ENCODE results near the gene SMAD7.

SMAD7 gene

DNA sequence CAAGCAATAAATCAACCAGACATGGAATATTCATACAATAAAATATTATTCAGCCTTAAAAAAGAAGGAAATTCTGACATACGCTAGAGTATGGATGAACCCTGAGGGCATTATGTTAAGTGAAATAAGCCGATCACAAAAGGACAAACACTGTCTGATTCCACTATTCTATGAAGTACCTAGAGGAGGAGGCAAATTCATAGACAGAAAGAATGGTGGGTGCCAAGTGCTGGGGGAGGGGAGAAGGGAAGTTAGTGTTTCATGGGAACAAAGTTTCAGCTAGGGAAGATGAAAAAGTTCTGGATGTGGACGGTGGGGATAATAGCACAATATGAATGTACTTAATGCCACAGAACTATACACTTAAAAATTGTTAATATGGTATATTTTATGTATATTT is 19.8 kb downstream of the SMAD7 start:
- Mint-ChIP-seq H3K27me3 (no peaks in the 10 kb centered on the region), H3K36me3 (ENCODE audit: low read depth) (peaks cover 66% of the 10 kb centered on the region), H3K9me3 (no peaks in the 10 kb centered on the region), H3K4me3 (no peak overlapping the region), H3K27ac (peak overlapping the region; percentile 77), H3K4me1 (ENCODE audit: low read depth) (peaks cover 99% of the 10 kb centered on the region)
- intact Hi-C loops (cut with micrococcal nuclease): no loop called here

DNA sequence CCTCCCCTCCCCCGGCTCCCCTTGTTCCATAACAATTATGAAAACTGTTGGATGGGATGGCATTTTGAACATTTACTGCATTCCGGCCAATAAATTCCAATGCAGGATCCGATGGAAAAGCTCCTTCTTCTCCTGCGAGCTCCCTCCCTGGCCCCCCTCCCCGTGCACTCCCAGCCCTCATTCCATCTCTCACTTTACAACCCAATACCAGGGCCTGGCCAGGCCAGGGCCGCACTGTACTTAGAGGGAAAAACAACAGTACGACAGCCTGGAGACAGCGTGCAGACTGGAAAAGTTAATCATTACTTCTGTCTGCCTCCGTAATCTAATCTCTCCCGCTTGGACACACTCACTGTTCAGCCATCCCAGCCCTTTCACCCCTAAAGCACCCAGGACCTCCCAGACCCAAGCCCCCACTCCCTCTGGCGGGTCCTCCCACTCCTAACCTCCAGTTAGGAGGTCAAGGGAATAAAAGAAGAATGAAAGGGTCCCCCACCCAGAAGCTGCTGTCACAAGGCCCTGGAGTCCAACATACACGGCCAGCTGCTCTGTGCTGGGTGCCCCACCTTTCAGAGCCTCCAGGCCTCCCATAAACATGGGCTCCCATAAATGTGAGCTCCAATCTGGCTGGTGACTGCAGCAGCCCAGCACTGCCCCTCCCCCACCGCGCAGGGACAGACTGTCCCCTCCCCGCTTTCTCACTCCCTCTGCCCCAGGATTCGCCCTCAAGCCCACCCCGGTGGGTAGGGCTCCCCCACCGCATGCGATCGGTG is 20.6 kb downstream of the SMAD7 start:
- Mint-ChIP-seq H3K9me3 (no peaks in the 10 kb centered on the region), H3K27ac (peak overlapping the region; percentile 77), H3K4me1 (ENCODE audit: low read depth) (peaks cover 99% of the 10 kb centered on the region), H3K4me3 (no peak overlapping the region), H3K36me3 (ENCODE audit: low read depth) (peaks cover 58% of the 10 kb centered on the region), H3K27me3 (no peaks in the 10 kb centered on the region)
- intact Hi-C loops (cut with micrococcal nuclease): loop anchor here (10.0 kb wide), 1 partner anchor 145 kb away; no protein-coding TSS in a partner anchor

DNA sequence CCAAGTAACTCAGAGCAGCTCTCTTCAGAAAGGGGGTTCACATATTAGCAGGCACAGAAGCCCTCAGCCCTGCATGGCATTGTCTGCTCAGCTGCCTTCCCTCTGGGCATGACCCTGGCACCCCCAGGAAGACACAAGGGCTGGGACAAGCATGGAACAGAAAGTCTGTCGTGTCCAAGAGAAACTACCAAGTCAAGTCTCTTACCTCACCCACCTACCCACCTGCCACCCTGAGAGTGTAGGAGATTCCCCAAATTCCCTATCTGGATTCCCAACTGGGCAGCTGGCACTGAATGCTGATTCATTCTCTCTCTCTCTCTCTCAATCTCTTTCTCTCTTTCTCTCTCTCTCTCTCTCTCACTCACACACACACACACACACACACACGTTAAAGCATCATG is 21.6 kb downstream of the SMAD7 start:
- Mint-ChIP-seq H3K27ac (peak overlapping the region; percentile 77), H3K9me3 (no peaks in the 10 kb centered on the region), H3K4me1 (ENCODE audit: low read depth) (peaks cover 100% of the 10 kb centered on the region), H3K36me3 (ENCODE audit: low read depth) (peaks cover 58% of the 10 kb centered on the region), H3K4me3 (no peak overlapping the region), H3K27me3 (no peaks in the 10 kb centered on the region)
- intact Hi-C loops (cut with micrococcal nuclease): loop anchor here (10.0 kb wide), 1 partner anchor 144 kb away; no protein-coding TSS in a partner anchor

DNA sequence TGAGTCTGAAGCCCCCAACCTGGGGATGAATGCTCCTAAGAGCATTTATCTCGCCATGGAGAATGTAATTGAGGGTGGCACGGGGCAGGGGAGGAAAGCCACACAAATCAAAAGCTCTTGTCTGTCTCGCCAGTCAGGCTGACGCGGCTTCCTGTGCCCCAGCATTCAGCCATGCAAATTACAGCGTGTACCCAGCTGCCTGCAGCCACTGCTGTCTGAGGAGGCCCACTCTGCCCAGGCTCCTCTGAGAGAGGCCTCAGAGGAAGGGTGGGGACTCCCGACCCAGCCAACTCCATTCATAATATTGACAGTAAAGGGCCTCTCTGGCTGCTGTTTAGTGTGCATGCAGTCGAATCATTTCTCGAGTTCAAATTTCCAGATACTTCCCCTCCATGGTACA is 22.0 kb downstream of the SMAD7 start:
- Mint-ChIP-seq H3K4me1 (ENCODE audit: low read depth) (peaks cover 100% of the 10 kb centered on the region), H3K4me3 (peak overlapping the region; percentile 71), H3K36me3 (ENCODE audit: low read depth) (peaks cover 62% of the 10 kb centered on the region), H3K9me3 (no peaks in the 10 kb centered on the region), H3K27ac (peak overlapping the region; percentile 77), H3K27me3 (no peaks in the 10 kb centered on the region)
- intact Hi-C loops (cut with micrococcal nuclease): loop anchor here (10.0 kb wide), 1 partner anchor 144 kb away; no protein-coding TSS in a partner anchor

DNA sequence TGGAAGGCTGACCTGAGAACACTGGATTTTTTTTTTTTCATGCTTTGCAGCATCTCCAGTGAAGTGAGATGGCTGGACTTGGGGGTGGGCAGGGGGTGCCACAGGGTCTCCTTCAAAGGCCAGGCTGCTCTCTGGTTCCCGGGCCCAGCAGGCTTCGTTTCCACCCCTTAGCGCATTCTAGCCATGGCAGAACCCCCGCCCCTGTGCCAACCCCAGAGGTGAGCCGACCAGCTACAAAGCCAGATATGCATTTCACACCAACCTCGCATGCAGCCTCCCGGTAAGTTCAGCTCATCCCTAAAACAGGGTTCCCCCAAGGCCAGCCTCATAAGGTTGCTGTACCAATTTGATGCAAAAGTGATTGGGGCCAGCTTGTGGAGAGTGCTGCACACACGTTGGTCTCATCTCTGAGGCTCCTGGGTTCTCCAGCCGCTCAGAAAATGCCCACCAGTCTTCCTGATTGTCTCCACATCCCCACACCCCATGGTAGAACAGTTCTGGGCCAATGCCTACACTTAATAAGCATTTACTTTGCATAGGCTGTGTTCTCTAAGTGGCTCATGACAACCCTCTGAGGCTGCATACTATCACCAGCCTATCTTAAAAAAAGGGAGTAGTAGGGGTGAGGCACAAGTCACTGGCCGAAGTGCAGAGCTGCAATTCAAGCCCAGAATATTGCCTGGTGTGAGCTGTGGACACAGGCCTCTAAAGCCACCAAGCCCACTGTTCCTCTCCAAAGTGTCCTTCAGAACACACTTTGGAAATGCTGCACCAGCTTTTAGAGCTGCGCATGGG is 23.3 kb downstream of the SMAD7 start:
- Mint-ChIP-seq H3K9me3 (no peaks in the 10 kb centered on the region), H3K36me3 (ENCODE audit: low read depth) (peaks cover 71% of the 10 kb centered on the region), H3K27ac (peak overlapping the region; percentile 91), H3K4me3 (peak overlapping the region; percentile 44), H3K4me1 (ENCODE audit: low read depth) (peaks cover 100% of the 10 kb centered on the region), H3K27me3 (no peaks in the 10 kb centered on the region)
- intact Hi-C loops (cut with micrococcal nuclease): loop anchor here (10.0 kb wide), 1 partner anchor 143 kb away; no protein-coding TSS in a partner anchor

DNA sequence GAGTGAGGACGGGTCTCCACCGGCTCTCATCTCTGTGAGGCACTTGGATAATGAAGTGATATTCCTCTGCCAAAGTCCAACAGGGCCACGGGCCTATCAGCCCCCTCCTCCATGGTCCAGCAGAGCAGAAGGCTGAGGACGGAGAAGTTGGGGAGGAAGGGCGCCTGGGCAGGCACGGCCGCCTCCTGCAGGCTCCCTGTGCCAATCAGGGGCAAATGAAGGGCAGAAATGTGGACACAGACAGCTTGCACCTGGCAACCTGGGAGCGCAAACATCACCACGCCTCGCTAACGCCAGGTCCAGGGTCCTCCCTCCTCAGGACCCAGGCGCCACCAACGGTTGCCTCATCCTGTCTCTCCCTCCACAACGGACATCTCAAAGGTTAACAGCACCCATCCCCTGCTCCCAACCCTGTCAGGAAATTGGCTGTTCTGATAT is 24.3 kb downstream of the SMAD7 start:
- peaks cover 100% of the 10 kb centered on the region for H3K4me1 Mint-ChIP-seq (ENCODE audit: low read depth)
- intact Hi-C loops (cut with micrococcal nuclease): loop anchor here (10.0 kb wide), 1 partner anchor 142 kb away; no protein-coding TSS in a partner anchor
- H3K4me3 Mint-ChIP-seq: peak overlapping the region; percentile 44
- H3K27ac Mint-ChIP-seq: peak overlapping the region; percentile 91
- H3K36me3 Mint-ChIP-seq (ENCODE audit: low read depth): peaks cover 65% of the 10 kb centered on the region
- H3K9me3 Mint-ChIP-seq: no peaks in the 10 kb centered on the region
- H3K27me3 Mint-ChIP-seq: no peaks in the 10 kb centered on the region

DNA sequence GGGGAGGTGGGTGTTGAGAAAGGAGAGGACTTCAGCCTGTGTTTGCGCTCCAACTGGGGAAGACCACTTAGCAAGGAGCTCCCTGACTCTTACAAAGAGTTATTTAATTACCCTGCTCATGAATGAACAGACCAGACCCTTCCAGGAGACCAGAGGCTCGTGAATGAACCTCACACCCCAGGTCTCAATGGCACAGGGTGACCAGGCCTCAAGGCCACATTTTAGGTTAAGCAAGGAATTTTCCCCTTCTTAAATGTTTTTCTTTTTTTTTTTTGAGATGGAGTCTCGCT is 25.3 kb downstream of the SMAD7 start:
- Mint-ChIP-seq H3K4me3 (peak overlapping the region; percentile 64), H3K27ac (peak overlapping the region; percentile 91)

DNA sequence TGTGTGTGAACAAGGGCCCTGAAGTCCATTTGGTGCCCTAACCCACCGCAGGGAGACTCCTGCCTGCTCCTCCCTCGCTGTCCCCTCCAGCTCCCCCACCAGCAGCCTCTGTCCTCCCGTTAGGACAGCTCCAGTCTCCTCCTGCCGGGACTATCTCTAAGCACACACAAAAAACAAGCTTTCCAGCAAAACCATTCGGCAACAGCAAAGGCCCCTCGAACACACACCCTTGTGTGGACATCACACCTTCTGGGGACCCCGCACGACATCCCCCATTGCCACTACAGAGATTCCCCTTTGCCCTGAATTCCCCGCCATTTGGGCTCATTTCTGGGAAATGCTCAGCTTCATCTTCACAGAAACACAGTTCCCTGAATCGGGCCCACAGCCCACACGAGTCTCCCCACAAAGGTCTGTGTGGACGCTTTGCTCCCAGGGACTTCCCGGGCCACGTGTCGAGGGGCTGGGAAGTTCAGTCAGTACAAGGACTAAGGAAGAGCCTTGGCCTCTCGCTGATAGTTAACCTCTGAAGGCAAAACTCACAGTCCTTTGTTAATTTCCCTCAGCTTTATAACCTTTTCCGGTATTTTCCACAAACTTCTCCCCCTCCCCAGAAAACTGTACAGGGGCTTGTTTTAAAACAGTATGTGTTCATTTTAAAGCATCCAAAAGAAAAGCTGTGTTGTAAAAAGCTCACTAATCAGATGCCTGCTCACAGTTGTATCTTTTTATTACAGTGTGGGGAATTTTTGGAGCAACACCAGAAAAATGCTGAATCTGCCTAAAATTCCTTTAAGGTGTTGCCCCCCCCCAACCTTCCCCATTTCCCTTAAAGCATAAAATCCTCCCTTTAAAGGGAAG is 25.9 kb downstream of the SMAD7 start:
- peaks cover 68% of the 10 kb centered on the region for H3K36me3 Mint-ChIP-seq (ENCODE audit: low read depth)
- H3K4me1 Mint-ChIP-seq (ENCODE audit: low read depth): peaks cover 99% of the 10 kb centered on the region
- H3K4me3 Mint-ChIP-seq: peak overlapping the region; percentile 64
- H3K27ac Mint-ChIP-seq: peak overlapping the region; percentile 91
- H3K9me3 Mint-ChIP-seq: no peaks in the 10 kb centered on the region
- no peaks in the 10 kb centered on the region for H3K27me3 Mint-ChIP-seq
- intact Hi-C loops (cut with micrococcal nuclease): loop anchor here (10.0 kb wide), 1 partner anchor 140 kb away; no protein-coding TSS in a partner anchor

More for the DNA sequence above, 25.3 kb downstream of the SMAD7 start:
- Mint-ChIP-seq H3K9me3 (no peaks in the 10 kb centered on the region), H3K27me3 (no peaks in the 10 kb centered on the region), H3K4me1 (ENCODE audit: low read depth) (peaks cover 100% of the 10 kb centered on the region), H3K36me3 (ENCODE audit: low read depth) (peaks cover 68% of the 10 kb centered on the region)
- intact Hi-C loops (cut with micrococcal nuclease): loop anchor here (10.0 kb wide), 1 partner anchor 141 kb away; no protein-coding TSS in a partner anchor

DNA sequence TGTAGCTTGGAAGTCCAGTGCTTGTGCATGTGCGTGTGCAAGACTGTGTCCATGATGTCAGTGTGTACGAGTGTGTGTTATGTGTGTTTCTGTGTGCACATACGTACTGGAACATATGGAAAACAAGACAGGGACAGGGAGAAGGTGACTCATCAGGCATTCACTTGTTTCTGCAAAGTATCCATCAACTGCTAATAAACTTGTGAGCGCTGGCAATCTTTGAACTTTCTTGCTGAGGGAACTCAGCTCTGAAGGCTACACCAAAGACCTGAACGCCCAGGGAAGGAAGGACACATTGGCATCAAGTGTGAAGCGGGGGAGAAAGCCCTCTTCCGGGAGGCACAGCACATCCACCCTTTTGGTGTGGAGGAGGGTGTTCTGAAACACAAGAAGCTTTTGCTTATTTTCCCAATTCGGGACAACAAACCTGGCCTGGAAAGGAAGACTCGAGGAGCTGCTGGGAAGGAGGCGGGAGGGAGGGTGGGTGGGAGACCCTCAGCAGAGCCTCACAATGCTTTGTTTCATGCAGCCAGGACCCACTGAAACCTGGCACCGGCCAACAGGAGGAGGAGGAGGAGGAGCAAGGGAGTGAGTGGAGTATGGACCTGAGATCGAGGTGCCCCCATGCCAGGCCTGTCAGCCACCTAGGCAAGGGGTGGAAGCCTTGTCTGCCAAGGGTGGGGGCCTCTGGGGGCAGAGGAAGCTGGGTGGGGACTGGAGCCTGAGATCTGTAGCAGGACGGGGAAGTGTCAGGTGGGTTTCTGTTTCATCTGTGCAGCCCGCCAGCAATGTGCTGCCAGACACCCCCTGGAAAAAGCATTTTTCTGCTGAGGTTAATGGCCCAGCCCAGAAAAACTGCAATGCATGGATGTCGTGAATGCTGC is 26.8 kb downstream of the SMAD7 start:
- Mint-ChIP-seq H3K9me3 (no peaks in the 10 kb centered on the region), H3K4me3 (peak overlapping the region; percentile 64), H3K27me3 (no peaks in the 10 kb centered on the region), H3K27ac (peak overlapping the region; percentile 91), H3K4me1 (ENCODE audit: low read depth) (peaks cover 98% of the 10 kb centered on the region), H3K36me3 (ENCODE audit: low read depth) (peaks cover 69% of the 10 kb centered on the region)
- intact Hi-C loops (cut with micrococcal nuclease): loop anchor here (10.0 kb wide), 1 partner anchor 139 kb away; no protein-coding TSS in a partner anchor

DNA sequence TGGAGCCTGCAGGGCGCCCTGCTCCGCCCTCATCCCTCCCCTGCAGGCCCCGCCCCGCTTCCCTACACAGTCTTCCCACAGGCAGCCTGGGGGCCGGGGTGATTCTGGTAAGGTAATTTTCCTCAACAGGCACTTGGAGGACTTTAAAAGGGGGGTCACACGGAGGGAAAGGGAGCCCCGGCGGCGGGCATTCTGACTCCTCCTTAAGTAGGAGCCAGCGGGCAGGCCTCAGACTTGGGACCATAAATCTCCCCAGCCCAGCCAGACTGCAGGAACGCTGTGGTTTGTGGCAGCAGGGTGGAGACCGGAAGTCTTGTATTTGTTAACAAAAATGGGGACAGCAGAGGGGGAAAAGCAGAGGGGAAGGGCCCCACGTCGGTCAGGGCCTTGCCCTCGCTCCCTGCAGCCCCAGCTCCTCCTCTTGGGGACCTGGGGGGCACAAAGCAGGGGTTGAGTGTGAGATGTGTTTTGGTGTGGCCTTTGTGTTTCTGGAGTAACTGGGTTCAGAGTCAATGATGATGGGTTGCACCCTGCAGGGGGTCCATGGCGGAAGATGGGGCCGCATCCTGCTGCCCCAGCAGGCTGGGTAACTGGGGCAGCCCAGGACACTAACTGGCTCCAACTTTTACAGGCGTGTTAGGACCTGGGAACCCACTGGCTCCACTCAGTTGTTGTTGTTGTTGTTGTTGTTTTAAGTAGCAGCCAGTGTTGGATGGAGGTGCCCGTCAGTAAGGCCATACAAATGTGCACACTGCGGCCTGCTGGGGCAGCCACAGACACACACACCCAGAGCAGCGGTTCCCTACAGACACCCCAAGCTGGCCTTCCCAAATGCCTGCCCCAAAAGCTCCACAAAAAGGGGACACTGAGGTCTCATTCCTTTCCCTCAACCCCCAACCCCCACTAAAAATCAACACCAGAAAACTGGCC is 27.7 kb downstream of the SMAD7 start:
- Mint-ChIP-seq H3K4me3 (peak overlapping the region; percentile 75), H3K36me3 (ENCODE audit: low read depth) (peaks cover 63% of the 10 kb centered on the region), H3K27ac (peak overlapping the region; percentile 91), H3K27me3 (no peaks in the 10 kb centered on the region), H3K4me1 (ENCODE audit: low read depth) (peaks cover 98% of the 10 kb centered on the region), H3K9me3 (no peaks in the 10 kb centered on the region)
- intact Hi-C loops (cut with micrococcal nuclease): loop anchor here (10.0 kb wide), 1 partner anchor 138 kb away; no protein-coding TSS in a partner anchor

DNA sequence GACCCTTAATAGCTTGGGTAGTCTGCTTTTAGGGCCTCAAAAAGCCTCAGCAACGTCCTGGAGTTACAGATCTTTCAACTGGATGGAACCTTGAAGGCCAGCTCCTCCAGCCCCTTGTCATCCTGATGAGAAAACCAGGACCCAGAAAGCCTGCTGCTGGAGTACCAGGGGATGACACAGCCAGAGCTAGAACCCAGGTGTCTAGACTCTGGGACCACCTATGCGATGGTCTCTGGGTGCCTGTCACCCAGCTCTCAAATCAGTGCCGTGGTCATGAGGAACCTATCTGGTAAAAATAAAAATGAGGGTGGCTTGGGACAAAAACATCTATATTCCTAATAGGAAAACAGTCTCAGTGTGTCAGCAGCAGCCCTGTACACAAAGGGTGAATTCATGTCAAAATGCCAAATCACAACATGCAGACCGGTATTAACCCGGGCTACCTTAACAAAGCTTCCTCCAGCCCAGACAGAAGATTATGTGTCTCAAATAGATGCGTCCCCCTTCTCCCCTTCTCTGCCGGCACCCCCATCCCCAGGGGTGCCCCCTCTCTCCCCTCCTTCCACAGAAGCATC is 28.5 kb downstream of the SMAD7 start:
- Mint-ChIP-seq H3K9me3 (no peaks in the 10 kb centered on the region), H3K4me1 (ENCODE audit: low read depth) (peaks cover 98% of the 10 kb centered on the region), H3K36me3 (ENCODE audit: low read depth) (peaks cover 58% of the 10 kb centered on the region), H3K4me3 (peak overlapping the region; percentile 75), H3K27ac (peak overlapping the region; percentile 91), H3K27me3 (no peaks in the 10 kb centered on the region)
- intact Hi-C loops (cut with micrococcal nuclease): loop anchor here (10.0 kb wide), 1 partner anchor 138 kb away; no protein-coding TSS in a partner anchor
